Hepatocyte (in vitro differentiated cells): ENCODE results near the gene APBB1IP.

Experiments
- EZH2phosphoT487 ChIP-seq: fragments of 200-600 bp; sonication (generic); IDR thresholded peaks from one replicate; pipeline ENCODE4 v1.6.1; 2018; ENCODE audit warnings: antibody characterized with exemption, mild to moderate bottlenecking, low read depth, moderate library complexity; ENCODE audit not compliant: unreplicated experiment, severe bottlenecking
- TF ChIP-seq, protein P1 (sequence below): fragments of 200-600 bp; sonication (generic); IDR thresholded peaks from 2 replicates; pipeline ENCODE4 v1.5.1; 2016; ENCODE audit warnings: antibody characterized with exemption, mild to moderate bottlenecking; ENCODE audit not compliant: poor library complexity

DNA sequence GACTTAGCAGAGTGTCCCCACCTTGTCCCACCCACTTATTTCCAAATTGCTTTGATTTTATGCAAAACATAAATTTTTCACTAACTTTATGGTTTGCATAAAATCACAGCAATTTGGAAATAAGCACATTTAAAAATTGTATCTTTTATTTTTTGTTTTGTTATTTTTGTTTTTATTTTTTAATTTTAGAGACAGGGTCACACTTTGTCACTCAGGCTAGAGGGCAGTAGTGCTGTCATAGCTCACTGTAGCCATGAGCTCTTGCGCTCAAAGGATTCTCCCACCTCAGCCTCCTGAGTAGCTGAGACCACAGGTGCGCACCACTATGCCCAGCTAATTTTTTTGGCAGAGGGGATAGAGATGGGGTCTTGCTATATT, 43.2 kb downstream of the APBB1IP start:
- TF ChIP-seq, protein P1, sequence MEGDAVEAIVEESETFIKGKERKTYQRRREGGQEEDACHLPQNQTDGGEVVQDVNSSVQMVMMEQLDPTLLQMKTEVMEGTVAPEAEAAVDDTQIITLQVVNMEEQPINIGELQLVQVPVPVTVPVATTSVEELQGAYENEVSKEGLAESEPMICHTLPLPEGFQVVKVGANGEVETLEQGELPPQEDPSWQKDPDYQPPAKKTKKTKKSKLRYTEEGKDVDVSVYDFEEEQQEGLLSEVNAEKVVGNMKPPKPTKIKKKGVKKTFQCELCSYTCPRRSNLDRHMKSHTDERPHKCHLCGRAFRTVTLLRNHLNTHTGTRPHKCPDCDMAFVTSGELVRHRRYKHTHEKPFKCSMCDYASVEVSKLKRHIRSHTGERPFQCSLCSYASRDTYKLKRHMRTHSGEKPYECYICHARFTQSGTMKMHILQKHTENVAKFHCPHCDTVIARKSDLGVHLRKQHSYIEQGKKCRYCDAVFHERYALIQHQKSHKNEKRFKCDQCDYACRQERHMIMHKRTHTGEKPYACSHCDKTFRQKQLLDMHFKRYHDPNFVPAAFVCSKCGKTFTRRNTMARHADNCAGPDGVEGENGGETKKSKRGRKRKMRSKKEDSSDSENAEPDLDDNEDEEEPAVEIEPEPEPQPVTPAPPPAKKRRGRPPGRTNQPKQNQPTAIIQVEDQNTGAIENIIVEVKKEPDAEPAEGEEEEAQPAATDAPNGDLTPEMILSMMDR = no peak
- no peak for TF ChIP-seq EZH2phosphoT487
